GM12801 (cell line): Measurements from ENCODE around the gene PRH1.

ENCODE experiments used
- TF ChIP-seq, protein P1 (sequence below): IDR thresholded peaks from one replicate; pipeline ENCODE4 v1.5.1; 2011; ENCODE audit warnings: control low read depth; ENCODE audit not compliant: insufficient read length; ENCODE audit errors: extremely low read depth

The PRH1 gene

GRCh38 chr12:10842862-10843261 is 41.2 kb downstream of the PRH1 start:
- TF ChIP-seq, protein P1, sequence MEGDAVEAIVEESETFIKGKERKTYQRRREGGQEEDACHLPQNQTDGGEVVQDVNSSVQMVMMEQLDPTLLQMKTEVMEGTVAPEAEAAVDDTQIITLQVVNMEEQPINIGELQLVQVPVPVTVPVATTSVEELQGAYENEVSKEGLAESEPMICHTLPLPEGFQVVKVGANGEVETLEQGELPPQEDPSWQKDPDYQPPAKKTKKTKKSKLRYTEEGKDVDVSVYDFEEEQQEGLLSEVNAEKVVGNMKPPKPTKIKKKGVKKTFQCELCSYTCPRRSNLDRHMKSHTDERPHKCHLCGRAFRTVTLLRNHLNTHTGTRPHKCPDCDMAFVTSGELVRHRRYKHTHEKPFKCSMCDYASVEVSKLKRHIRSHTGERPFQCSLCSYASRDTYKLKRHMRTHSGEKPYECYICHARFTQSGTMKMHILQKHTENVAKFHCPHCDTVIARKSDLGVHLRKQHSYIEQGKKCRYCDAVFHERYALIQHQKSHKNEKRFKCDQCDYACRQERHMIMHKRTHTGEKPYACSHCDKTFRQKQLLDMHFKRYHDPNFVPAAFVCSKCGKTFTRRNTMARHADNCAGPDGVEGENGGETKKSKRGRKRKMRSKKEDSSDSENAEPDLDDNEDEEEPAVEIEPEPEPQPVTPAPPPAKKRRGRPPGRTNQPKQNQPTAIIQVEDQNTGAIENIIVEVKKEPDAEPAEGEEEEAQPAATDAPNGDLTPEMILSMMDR, result no peak

DNA sequence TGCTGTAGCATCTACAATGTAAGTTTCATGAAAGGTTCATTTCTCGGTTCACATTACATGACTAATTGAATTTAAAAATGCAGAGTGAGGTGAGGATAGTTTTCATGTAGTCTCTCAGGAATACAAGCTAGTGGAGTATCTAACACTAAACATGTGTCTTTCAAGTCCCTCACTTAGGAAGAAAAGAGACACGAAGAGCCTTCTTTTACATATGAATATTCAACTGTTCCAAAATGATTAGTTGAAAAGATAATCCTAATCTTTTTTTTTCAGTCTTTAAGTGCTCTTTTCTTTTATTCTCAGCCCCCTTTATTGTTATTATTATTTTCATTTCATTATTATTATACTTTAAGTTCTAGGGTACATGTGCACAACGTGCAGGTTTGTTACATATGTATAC is 45.6 kb downstream of the PRH1 start:
- TF ChIP-seq, protein P1, result no peak
